ENCODE data around the gene GUCY1A1.

GRCh38 chr4:155703486-155704247, 37.0 kb downstream of the GUCY1A1 start:
- TF ChIP-seq TAF1 (IDR thresholded peaks at IDR 0.05; ENCODE audit: borderline replicate concordance, low read depth, low read length) (no peak), POLR2AphosphoS5 (IDR thresholded peaks at IDR 0.05; ENCODE audit: low read depth, low read length) (no peak)

Data from GM12892 (cell line).